Stimulated activated CD4-positive, alpha-beta T cell treated with anti-CD3 and anti-CD28 coated beads, Interleukin-4, amount 100 ng/mL, for 1 hour (primary cell): ENCODE results near the gene OTUD7B.

Source experiments
- DNase-seq: peaks from one replicate; pipeline ENCODE4 v3.0.0-alpha.2; 2020

Gene OTUD7B

GRCh38 chr1:149915429-149916192 is 94.9 kb downstream of the OTUD7B start:
- DNase-seq, result no peak

- DNase-seq, result no peak
Measured at GRCh38 chr1:149914545-149914944, 96.0 kb downstream of the OTUD7B start.

GRCh38 chr1:149906570-149907075 is 103.9 kb downstream of the OTUD7B start:
- no peak for DNase-seq

GRCh38 chr1:149903836-149904491 is 106.6 kb downstream of the OTUD7B start:
- no peak for DNase-seq

DNA sequence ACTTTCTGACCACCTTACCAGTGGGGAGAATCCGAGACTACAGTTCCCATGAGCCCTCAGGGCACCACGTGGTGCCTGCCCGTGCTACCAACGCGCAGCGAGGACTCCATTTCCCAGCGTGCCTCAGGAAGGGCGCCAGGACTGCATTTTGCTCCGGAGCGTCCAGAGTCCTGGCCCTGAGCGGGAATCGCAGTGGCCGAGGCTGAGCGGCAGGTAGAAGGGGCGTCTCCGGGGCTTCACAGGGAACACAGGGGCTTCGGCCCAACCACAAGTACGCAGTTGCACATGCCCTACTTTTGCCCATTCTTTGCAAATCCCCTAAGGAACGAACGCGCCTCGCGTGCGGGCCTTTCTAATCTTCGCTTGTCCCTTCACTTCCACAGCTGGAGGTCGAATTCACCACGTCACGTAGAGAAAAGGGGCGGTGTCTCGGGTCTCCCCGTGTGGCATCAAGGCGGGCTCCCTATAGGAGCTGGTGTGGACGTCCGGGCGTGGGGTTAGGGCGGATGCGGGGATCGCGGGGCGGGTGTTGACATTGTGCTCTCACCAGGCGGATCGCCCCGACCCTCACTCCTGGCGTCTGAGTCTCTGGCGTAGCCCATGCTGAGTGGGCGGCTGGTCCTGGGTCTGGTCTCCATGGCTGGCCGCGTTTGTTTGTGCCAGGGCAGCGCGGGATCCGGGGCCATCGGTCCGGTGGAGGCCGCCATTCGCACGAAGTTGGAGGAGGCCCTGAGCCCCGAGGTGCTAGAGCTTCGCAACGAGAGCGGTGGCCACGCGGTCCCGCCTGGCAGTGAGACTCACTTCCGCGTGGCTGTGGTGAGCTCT is 110.9 kb downstream of the OTUD7B start, which contains the start of gene BOLA1:
BOLA1 (plus strand) TSS at position 109 of the 825 bp plus-strand sequence; CDS start at position 601, 492 bp downstream.
- DNase-seq, result peak; percentile 82

DNA sequence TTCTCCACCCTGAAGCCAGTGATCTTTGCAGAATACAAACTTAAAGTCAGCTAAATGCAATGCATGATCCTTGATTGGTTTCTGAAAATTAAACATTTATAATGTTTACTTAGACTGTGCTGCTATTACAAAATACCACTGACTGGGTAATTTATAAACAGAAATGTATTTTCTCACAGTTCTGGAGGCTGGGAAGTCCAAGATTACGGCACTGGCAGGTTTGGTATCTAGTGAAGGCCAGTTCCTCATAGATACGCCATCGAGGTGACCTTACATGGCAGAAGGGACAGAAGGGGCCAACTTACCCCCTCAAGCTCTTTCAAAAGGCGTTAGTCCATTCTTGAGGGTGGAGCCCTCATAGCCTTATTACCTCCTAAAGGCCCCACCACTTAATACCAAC is 114.0 kb downstream of the OTUD7B start:
- DNase-seq, result no peak

DNA sequence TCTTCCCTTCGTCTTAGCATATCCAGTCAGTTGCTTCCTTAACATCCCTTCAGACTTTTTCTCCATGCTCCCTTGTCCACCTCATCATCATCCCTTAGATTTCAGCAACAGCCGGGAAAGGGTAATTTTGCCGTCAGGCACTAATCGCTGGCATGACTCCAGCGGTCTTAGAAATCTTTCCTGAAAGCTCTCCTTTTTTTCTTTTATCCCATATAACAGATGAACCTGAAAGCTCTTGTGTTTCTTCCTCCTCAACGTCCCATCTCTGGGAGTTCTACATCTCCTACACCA is 121.6 kb downstream of the OTUD7B start:
- DNase-seq, result no peak

- DNase-seq, result peak; percentile 67
Measured at GRCh38 chr1:149888247-149888998, 122.1 kb downstream of the OTUD7B start.
